Liver (tissue), 9 donors: ENCODE data around the gene ACOXL. TPM values are rescaled to one million over a fixed set of nuclear protein-coding genes. Genes with fewer than 3 reads are reported as not detected.
"Not testable (repeated sequence)": the region's sequence is repeated elsewhere in the genome, so short reads cannot be mapped to it uniquely, and the experiment has no call there.

Source experiments
- DNase-seq: peaks from one replicate; pipeline ENCODE4 v3.0.0-alpha.2; 2017; ENCODE audit warnings: low spot score
- H3K27ac ChIP-seq, 2 donors: one replicate each; pipeline ENCODE4 v1.7.0; 2013; ENCODE audit warnings: inconsistent platforms in 2 of 2, low read length in 2 of 2, control low read depth in 1 of 2, low read depth in 1 of 2, mild to moderate bottlenecking in 1 of 2
- H3K27me3 ChIP-seq, 4 donors: one replicate each; pipeline versions ENCODE4 v1.6.1 to v1.7.0; 2013; ENCODE audit warnings: low read length in 3 of 4, inconsistent platforms in 1 of 4, mild to moderate bottlenecking in 1 of 4, moderate library complexity in 1 of 4; ENCODE audit not compliant: control insufficient read depth in 4 of 4, insufficient read depth in 4 of 4
- H3K36me3 ChIP-seq, 4 donors: one replicate each; pipeline versions ENCODE4 v1.6.1 to v1.7.0; 2013; ENCODE audit warnings: low read length in 3 of 4, mild to moderate bottlenecking in 3 of 4, low read depth in 1 of 4, moderate library complexity in 1 of 4; ENCODE audit not compliant: control insufficient read depth in 4 of 4, insufficient read depth in 3 of 4
- H3K4me1 ChIP-seq, 4 donors: one replicate each; pipeline versions ENCODE4 v1.6.1 to v1.7.0; 2013; ENCODE audit warnings: low read length in 3 of 4, mild to moderate bottlenecking in 3 of 4, moderate library complexity in 1 of 4; ENCODE audit not compliant: control insufficient read depth in 4 of 4, insufficient read depth in 4 of 4
- H3K4me3 ChIP-seq, 3 donors: one replicate each; pipeline versions ENCODE4 v1.6.1 to v1.7.0; 2013; ENCODE audit warnings: low read length in 3 of 3, control low read depth in 1 of 3, low read depth in 1 of 3, mild to moderate bottlenecking in 1 of 3
- H3K9ac ChIP-seq, 2 donors: one replicate each; pipeline ENCODE4 v1.7.0; 2013; ENCODE audit warnings: low read length in 2 of 2, mild to moderate bottlenecking in 2 of 2, moderate library complexity in 2 of 2, control low read depth in 1 of 2, low read depth in 1 of 2
- H3K9me3 ChIP-seq, 4 donors: one replicate each; pipeline versions ENCODE4 v1.6.1 to v1.7.0; 2013; ENCODE audit warnings: low read length in 3 of 4; ENCODE audit not compliant: control insufficient read depth in 4 of 4
- ATF3 ChIP-seq: IDR thresholded peaks from 2 replicates; pipeline ENCODE4 v1.6.1; 2016; ENCODE audit warnings: antibody characterized with exemption
- EGR1 ChIP-seq, 2 donors: IDR thresholded peaks; 2 replicates each; pipeline ENCODE4 v1.6.1; 2016 to 2018; ENCODE audit warnings: antibody characterized with exemption in 2 of 2, low read depth in 2 of 2
- FOXA1 ChIP-seq: IDR thresholded peaks from 2 replicates; pipeline ENCODE4 v1.6.1; 2016; ENCODE audit warnings: antibody characterized with exemption
- FOXA2 ChIP-seq: IDR thresholded peaks from 2 replicates; pipeline ENCODE4 v1.6.1; 2016; ENCODE audit warnings: antibody characterized with exemption
- GABPA ChIP-seq, 2 donors: IDR thresholded peaks in 1 of 2; conservative IDR thresholded peaks in 1 of 2; 2 replicates each; pipeline ENCODE4 v1.6.1; 2016; ENCODE audit warnings: antibody characterized with exemption in 2 of 2, mild to moderate bottlenecking in 1 of 2, moderate library complexity in 1 of 2
- HNF4A ChIP-seq, 2 donors: conservative IDR thresholded peaks; 2 replicates each; pipeline ENCODE4 v1.6.1; 2016; ENCODE audit warnings: antibody characterized with exemption in 2 of 2, mild to moderate bottlenecking in 2 of 2
- HNF4G ChIP-seq: IDR thresholded peaks from 2 replicates; pipeline ENCODE4 v1.6.1; 2016; ENCODE audit warnings: antibody characterized with exemption
- JUND ChIP-seq, 2 donors: IDR thresholded peaks; 2 replicates each; pipeline ENCODE4 v1.6.1; 2016; ENCODE audit warnings: antibody characterized with exemption in 2 of 2
- MAX ChIP-seq: IDR thresholded peaks from 2 replicates; pipeline ENCODE4 v1.6.1; 2016; ENCODE audit warnings: antibody characterized with exemption
- NR2F2 ChIP-seq: IDR thresholded peaks from 2 replicates; pipeline ENCODE4 v1.6.1; 2016; ENCODE audit warnings: antibody characterized with exemption
- RAD21 ChIP-seq, 2 donors: IDR thresholded peaks; 2 replicates each; pipeline ENCODE4 v1.6.1; 2016; ENCODE audit warnings: antibody characterized with exemption in 2 of 2, mild to moderate bottlenecking in 2 of 2
- REST ChIP-seq: IDR thresholded peaks from 2 replicates; pipeline ENCODE4 v1.6.1; 2016; ENCODE audit warnings: antibody characterized with exemption, mild to moderate bottlenecking
- RXRA ChIP-seq, 2 donors: IDR thresholded peaks; 2 replicates each; pipeline ENCODE4 v1.6.1; 2017 to 2018; ENCODE audit warnings: antibody characterized with exemption in 2 of 2, mild to moderate bottlenecking in 1 of 2
- SP1 ChIP-seq: IDR thresholded peaks from 2 replicates; pipeline ENCODE4 v1.6.1; 2018; ENCODE audit warnings: antibody characterized with exemption, mild to moderate bottlenecking
- TAF1 ChIP-seq: conservative IDR thresholded peaks from 2 replicates; pipeline ENCODE4 v1.6.1; 2016; ENCODE audit warnings: antibody characterized with exemption, mild to moderate bottlenecking
- YY1 ChIP-seq: IDR thresholded peaks from 2 replicates; pipeline ENCODE4 v1.6.1; 2016; ENCODE audit warnings: antibody characterized with exemption, mild to moderate bottlenecking
- ZBTB33 ChIP-seq: IDR thresholded peaks from 2 replicates; pipeline ENCODE4 v1.6.1; 2016; ENCODE audit warnings: antibody characterized with exemption
- WGBS: extraction: QIAGEN DNeasy Blood & Tissue Kit; methylation state at CpG from one replicate; pipeline ENCODE4 v1.1.7; 2013; 5-methylcytosine and 5-hydroxymethylcytosine counted together
- polyA plus RNA-seq, 2 donors: library from polyadenylated mRNA; stranded (reverse) in 1 of 2; unstranded in 1 of 2; fragments of 200-250 nt in 1 of 2; fragments of >200 nt in 1 of 2; fragmentation: Nextera tagmentation in 1 of 2; extraction: Ambion mirVana in 1 of 2; gene quantifications; one replicate each; pipeline versions ENCODE4 v1.2.1 to v1.2.3, GENCODE V29; 2013 to 2015
- total RNA-seq, 2 donors: library from RNA; depleted of rRNA; stranded (reverse); fragments of >200 nt; gene quantifications; one replicate each; pipeline ENCODE4 v1.2.3, GENCODE V29; 2014
- TF ChIP-seq, protein P1 (sequence below): fragments of 150-350 bp; IDR thresholded peaks from 2 replicates; pipeline ENCODE4 v1.5.1; 2017; ENCODE audit warnings: improper control_type of control experiment, low read depth, low read length; ENCODE audit not compliant: missing input control
- donor health status: healthy.
- donor health status: healthy.
- donor health status: healthy.
- donor health status: healthy.
- donor health status: healthy.

The ACOXL gene
- total and polyA plus RNA-seq, 4 donors, result 0.07 TPM; not detected in 3

- WGBS, result 94% methylated on average over 4 of the region's 4 CpGs
These were observed 42.0 kb upstream of the ACOXL start for GRCh38 chr2:110690083-110690965.

DNA sequence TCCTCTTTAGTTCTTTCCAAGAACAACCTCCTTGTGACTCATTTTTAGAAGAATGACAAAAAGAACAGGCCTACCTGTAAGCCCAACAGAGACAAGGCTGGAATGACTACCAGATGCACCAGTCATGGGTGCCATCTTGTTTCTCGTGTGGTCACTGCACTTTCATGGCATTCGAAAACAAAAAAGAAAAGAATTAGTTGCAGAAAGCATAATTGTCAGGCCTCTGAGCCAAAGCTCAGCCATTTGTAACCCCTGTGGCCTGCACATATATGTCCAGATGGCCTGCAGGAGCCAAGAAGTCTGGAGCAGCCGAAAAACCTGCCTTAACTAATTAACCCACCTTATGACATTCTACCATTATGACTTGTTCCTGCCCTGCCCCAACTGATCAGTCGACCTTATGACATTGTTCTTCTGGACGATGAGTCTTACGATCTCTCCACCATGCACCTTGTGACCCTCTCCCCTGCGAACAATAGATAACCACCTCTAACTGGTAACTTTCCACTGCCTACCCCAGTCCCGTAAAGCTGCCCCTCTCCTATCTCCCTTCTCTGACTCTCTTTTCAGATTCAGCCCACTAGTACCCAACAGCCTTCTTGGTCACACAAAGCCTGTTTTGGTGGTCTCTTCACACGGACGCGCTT lies 40.6 kb upstream of the ACOXL start:
- Histone ChIP-seq H3K9ac (no peak overlapping the region), H3K27ac (no peak overlapping the region), H3K4me1 (peaks cover 0 to 7% (median 4%) of the 10 kb centered on the region in 4 donors), H3K27me3 (no peaks in the 10 kb centered on the region), H3K36me3 (no peaks in the 10 kb centered on the region), H3K9me3 (no peaks in the 10 kb centered on the region), H3K4me3 (no peak overlapping the region)
- TF ChIP-seq, protein P1, sequence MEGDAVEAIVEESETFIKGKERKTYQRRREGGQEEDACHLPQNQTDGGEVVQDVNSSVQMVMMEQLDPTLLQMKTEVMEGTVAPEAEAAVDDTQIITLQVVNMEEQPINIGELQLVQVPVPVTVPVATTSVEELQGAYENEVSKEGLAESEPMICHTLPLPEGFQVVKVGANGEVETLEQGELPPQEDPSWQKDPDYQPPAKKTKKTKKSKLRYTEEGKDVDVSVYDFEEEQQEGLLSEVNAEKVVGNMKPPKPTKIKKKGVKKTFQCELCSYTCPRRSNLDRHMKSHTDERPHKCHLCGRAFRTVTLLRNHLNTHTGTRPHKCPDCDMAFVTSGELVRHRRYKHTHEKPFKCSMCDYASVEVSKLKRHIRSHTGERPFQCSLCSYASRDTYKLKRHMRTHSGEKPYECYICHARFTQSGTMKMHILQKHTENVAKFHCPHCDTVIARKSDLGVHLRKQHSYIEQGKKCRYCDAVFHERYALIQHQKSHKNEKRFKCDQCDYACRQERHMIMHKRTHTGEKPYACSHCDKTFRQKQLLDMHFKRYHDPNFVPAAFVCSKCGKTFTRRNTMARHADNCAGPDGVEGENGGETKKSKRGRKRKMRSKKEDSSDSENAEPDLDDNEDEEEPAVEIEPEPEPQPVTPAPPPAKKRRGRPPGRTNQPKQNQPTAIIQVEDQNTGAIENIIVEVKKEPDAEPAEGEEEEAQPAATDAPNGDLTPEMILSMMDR, result no peak
- TF ChIP-seq HNF4G (no peak), ZBTB33 (no peak), SP1 (no peak), NR2F2 (no peak), REST (no peak), TAF1 (no peak), ATF3 (no peak), JUND (IDR thresholded peaks at IDR 0.05) (no peak), EGR1 (IDR thresholded peaks at IDR 0.05; ENCODE audit: low read depth in 2 of 2) (no peak), RAD21 (IDR thresholded peaks at IDR 0.05) (no peak), MAX (no peak), RXRA (IDR thresholded peaks at IDR 0.05) (no peak), FOXA1 (no peak), GABPA (IDR thresholded peaks at IDR 0.05 in 1 of 2, conservative IDR thresholded peaks at IDR 0.05 in 1 of 2) (no peak), FOXA2 (no peak), HNF4A (conservative IDR thresholded peaks at IDR 0.05) (no peak), YY1 (no peak)
- no peak for DNase-seq
- 94% methylated on average over 11 of the region's 11 CpGs for WGBS

More at GRCh38 chr2:110690083-110690965, 42.0 kb upstream of the ACOXL start:
- Histone ChIP-seq H3K27me3 (no peaks in the 10 kb centered on the region), H3K9me3 (no peaks in the 10 kb centered on the region), H3K9ac (no peak overlapping the region), H3K36me3 (no peaks in the 10 kb centered on the region), H3K27ac (no peak overlapping the region), H3K4me3 (no peak overlapping the region), H3K4me1 (peaks cover 0 to 7% (median 4%) of the 10 kb centered on the region in 4 donors)
- no peak for DNase-seq
- TF ChIP-seq RXRA (IDR thresholded peaks at IDR 0.05) (peak in 1 of 2 donors; percentile 13), HNF4G (peak; percentile 67), TAF1 (no peak), HNF4A (conservative IDR thresholded peaks at IDR 0.05) (peak; percentile 87 to 89), SP1 (peak; percentile 38)

DNA sequence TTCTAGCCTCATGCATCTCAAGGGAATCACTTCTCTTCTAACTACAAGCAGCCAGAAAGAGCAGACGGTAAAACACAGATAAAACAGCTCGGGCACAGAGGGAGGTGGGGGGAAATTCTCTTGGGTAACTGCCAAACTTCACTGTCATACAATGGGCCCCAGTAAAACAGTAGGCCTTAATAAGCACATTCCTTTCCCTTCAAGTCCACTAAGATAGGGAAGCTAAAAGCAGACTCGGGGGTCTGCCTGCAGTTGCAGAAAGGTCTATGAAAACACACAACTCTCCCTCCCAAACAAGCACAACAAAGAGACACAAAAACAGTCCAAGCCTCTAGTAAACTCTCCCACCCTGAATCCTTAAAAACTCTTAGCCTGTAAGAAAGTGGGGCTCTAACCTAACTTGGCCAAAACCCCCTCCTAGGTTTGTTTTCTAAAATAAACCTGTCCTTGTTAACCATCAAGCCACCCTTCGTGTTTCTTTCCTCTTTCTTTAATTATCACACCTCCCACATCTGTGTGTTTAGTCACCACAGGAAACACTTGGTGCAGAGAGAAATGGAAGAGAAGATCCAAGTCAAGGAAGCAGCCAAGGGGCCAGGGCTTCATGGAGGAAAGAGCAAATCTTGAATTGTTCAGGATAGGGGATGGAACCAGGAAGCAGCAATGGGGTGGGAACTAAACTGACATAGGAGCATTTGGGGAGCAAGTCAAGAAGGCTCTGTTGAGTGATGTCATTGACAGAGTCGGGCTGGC lies 37.1 kb upstream of the ACOXL start:
- H3K36me3 ChIP-seq, H3K27me3 ChIP-seq, H3K27ac ChIP-seq, H3K4me1 ChIP-seq, H3K9ac ChIP-seq, H3K9me3 ChIP-seq, H3K4me3 ChIP-seq, DNase-seq: not testable (repeated sequence)
- 64% methylated on average over 5 of the region's 5 CpGs for WGBS
